ENCODE measurements around the gene FGF5.

- TF ChIP-seq, protein P1, sequence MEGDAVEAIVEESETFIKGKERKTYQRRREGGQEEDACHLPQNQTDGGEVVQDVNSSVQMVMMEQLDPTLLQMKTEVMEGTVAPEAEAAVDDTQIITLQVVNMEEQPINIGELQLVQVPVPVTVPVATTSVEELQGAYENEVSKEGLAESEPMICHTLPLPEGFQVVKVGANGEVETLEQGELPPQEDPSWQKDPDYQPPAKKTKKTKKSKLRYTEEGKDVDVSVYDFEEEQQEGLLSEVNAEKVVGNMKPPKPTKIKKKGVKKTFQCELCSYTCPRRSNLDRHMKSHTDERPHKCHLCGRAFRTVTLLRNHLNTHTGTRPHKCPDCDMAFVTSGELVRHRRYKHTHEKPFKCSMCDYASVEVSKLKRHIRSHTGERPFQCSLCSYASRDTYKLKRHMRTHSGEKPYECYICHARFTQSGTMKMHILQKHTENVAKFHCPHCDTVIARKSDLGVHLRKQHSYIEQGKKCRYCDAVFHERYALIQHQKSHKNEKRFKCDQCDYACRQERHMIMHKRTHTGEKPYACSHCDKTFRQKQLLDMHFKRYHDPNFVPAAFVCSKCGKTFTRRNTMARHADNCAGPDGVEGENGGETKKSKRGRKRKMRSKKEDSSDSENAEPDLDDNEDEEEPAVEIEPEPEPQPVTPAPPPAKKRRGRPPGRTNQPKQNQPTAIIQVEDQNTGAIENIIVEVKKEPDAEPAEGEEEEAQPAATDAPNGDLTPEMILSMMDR (IDR thresholded peaks at IDR 0.05; ENCODE audit: low read depth, low read length): no peak
- TF ChIP-seq POLR2A (IDR thresholded peaks at IDR 0.05; ENCODE audit: extremely low read depth, insufficient read length): no peak
Measured at GRCh38 chr4:80252953-80253352, 13.5 kb upstream of the FGF5 start.
